Osteoblast (primary cell): Measurements from ENCODE around the gene MSN. TPM values are rescaled to one million over a fixed set of nuclear protein-coding genes. Genes with fewer than 3 reads are reported as not detected.
A peak's percentile ranks its signal among the peaks of the same experiment; 100 is the strongest.
"Not testable (repeated sequence)": the region's sequence is repeated elsewhere in the genome, so short reads cannot be mapped to it uniquely, and the experiment has no call there.

Experiments used
- DNase-seq: peaks from one replicate; pipeline ENCODE4 v3.0.0; 2011; ENCODE audit warnings: low spot score, mixed read lengths; ENCODE audit not compliant: insufficient read length; ENCODE audit errors: missing footprints
- H2AFZ ChIP-seq: 2 replicates; pipeline ENCODE4 v1.6.0; 2011; ENCODE audit warnings: mild to moderate bottlenecking, low read length
- H3K27ac ChIP-seq: 2 replicates; pipeline ENCODE4 v1.5.1; 2011; ENCODE audit warnings: mild to moderate bottlenecking, low read depth, low read length, moderate library complexity
- H3K27me3 ChIP-seq: 2 replicates; pipeline ENCODE4 v1.6.0; 2012; ENCODE audit warnings: mild to moderate bottlenecking, control low read depth, inconsistent platforms, low read length, moderate library complexity; ENCODE audit not compliant: insufficient read depth
- H3K36me3 ChIP-seq: 2 replicates; pipeline ENCODE4 v1.5.1; 2011; ENCODE audit warnings: mild to moderate bottlenecking, low read length, control low read depth, moderate library complexity; ENCODE audit not compliant: insufficient read depth
- H3K4me1 ChIP-seq: 2 replicates; pipeline ENCODE4 v1.5.1; 2011; ENCODE audit warnings: mild to moderate bottlenecking, low read length, control low read depth, moderate library complexity; ENCODE audit not compliant: insufficient read depth
- H3K4me2 ChIP-seq: 2 replicates; pipeline ENCODE4 v1.6.0; 2011; ENCODE audit warnings: mild to moderate bottlenecking, low read length; ENCODE audit not compliant: insufficient read depth
- H3K4me3 ChIP-seq: fragments of 200-600 bp; sonication (generic); 3 replicates; pipeline ENCODE4 v1.5.1; 2012; ENCODE audit warnings: mild to moderate bottlenecking, low read length, inconsistent platforms; ENCODE audit not compliant: insufficient read depth
- H3K79me2 ChIP-seq: 2 replicates; pipeline ENCODE4 v1.6.0; 2012; ENCODE audit warnings: mild to moderate bottlenecking, low read length, control low read depth, inconsistent platforms; ENCODE audit not compliant: insufficient read depth
- H3K9me3 ChIP-seq: 2 replicates; pipeline ENCODE4 v1.5.1; 2011; ENCODE audit warnings: low read depth, low read length, control low read depth
- H4K20me1 ChIP-seq: 2 replicates; pipeline ENCODE4 v1.6.0; 2012; ENCODE audit warnings: mild to moderate bottlenecking, low read length, control low read depth; ENCODE audit not compliant: insufficient read depth
- total RNA-seq: library from RNA; depleted of rRNA; stranded (reverse); fragments of >200 nt; gene quantifications from 2 replicates; pipeline ENCODE4 v1.2.3, GENCODE V29; 2012
- TF ChIP-seq, protein P1 (sequence below): IDR thresholded peaks from 2 replicates; pipeline ENCODE4 v1.5.1; 2011; ENCODE audit warnings: mild to moderate bottlenecking, low read depth, low read length, moderate library complexity; ENCODE audit errors: extremely low read depth

MSN gene
- total RNA-seq, 1 donor = 249 TPM

- peaks cover 7% of the 10 kb centered on the region for H3K4me1 ChIP-seq
- no peak overlapping the region for H2AFZ ChIP-seq
- H3K36me3 ChIP-seq = no peaks in the 10 kb centered on the region
- no peak overlapping the region for H3K4me2 ChIP-seq
- no peaks in the 10 kb centered on the region for H3K27me3 ChIP-seq
- H3K27ac ChIP-seq = no peak overlapping the region
- H3K9me3 ChIP-seq = no peaks in the 10 kb centered on the region
- H3K4me3 ChIP-seq = no peak overlapping the region
- H4K20me1 ChIP-seq = no peaks in the 10 kb centered on the region
- no peak for DNase-seq
- TF ChIP-seq, protein P1, sequence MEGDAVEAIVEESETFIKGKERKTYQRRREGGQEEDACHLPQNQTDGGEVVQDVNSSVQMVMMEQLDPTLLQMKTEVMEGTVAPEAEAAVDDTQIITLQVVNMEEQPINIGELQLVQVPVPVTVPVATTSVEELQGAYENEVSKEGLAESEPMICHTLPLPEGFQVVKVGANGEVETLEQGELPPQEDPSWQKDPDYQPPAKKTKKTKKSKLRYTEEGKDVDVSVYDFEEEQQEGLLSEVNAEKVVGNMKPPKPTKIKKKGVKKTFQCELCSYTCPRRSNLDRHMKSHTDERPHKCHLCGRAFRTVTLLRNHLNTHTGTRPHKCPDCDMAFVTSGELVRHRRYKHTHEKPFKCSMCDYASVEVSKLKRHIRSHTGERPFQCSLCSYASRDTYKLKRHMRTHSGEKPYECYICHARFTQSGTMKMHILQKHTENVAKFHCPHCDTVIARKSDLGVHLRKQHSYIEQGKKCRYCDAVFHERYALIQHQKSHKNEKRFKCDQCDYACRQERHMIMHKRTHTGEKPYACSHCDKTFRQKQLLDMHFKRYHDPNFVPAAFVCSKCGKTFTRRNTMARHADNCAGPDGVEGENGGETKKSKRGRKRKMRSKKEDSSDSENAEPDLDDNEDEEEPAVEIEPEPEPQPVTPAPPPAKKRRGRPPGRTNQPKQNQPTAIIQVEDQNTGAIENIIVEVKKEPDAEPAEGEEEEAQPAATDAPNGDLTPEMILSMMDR = no peak
- H3K79me2 ChIP-seq = no peaks in the 10 kb centered on the region
These were observed 32.7 kb upstream of the MSN start for GRCh38 chrX:65634732-65635131.

GRCh38 chrX:65635378-65635777, 32.1 kb upstream of the MSN start:
- Histone ChIP-seq H3K4me2 (no peak overlapping the region), H3K4me1 (peaks cover 7% of the 10 kb centered on the region), H2AFZ (peak overlapping the region; percentile 10), H3K36me3 (no peaks in the 10 kb centered on the region), H4K20me1 (no peaks in the 10 kb centered on the region), H3K27ac (no peak overlapping the region), H3K9me3 (no peaks in the 10 kb centered on the region), H3K79me2 (no peaks in the 10 kb centered on the region), H3K4me3 (no peak overlapping the region), H3K27me3 (no peaks in the 10 kb centered on the region)
- TF ChIP-seq, protein P1 = no peak
- no peak for DNase-seq

GRCh38 chrX:65635822-65636221, 31.6 kb upstream of the MSN start:
- Histone ChIP-seq H4K20me1 (no peaks in the 10 kb centered on the region), H3K4me1 (peaks cover 7% of the 10 kb centered on the region), H3K9me3 (no peaks in the 10 kb centered on the region), H3K27me3 (no peaks in the 10 kb centered on the region), H3K4me3 (no peak overlapping the region), H3K36me3 (no peaks in the 10 kb centered on the region), H3K4me2 (no peak overlapping the region), H2AFZ (peak overlapping the region; percentile 10), H3K27ac (no peak overlapping the region), H3K79me2 (no peaks in the 10 kb centered on the region)
- TF ChIP-seq, protein P1 = no peak
- no peak for DNase-seq

GRCh38 chrX:65636261-65636660, 31.2 kb upstream of the MSN start:
- H3K4me2 ChIP-seq, H3K27me3 ChIP-seq, H3K36me3 ChIP-seq, H3K4me3 ChIP-seq, H3K79me2 ChIP-seq, H4K20me1 ChIP-seq, H3K9me3 ChIP-seq, H3K4me1 ChIP-seq, DNase-seq, H3K27ac ChIP-seq, H2AFZ ChIP-seq: not testable (repeated sequence)

GRCh38 chrX:65637335-65637734, 30.1 kb upstream of the MSN start:
- Histone ChIP-seq H3K79me2 (no peaks in the 10 kb centered on the region), H3K4me1 (peaks cover 7% of the 10 kb centered on the region), H3K4me2 (no peak overlapping the region), H3K36me3 (no peaks in the 10 kb centered on the region), H2AFZ (no peak overlapping the region), H3K27me3 (no peaks in the 10 kb centered on the region), H3K27ac (no peak overlapping the region), H3K4me3 (no peak overlapping the region), H4K20me1 (no peaks in the 10 kb centered on the region), H3K9me3 (no peaks in the 10 kb centered on the region)
- TF ChIP-seq, protein P1 = no peak
- DNase-seq = no peak
